Left lobe of liver (tissue), 2 donors: ENCODE results near the gene KCNN3. TPM values are rescaled to one million over a fixed set of nuclear protein-coding genes. Genes with fewer than 3 reads are reported as not detected.
A peak's percentile ranks its signal among the peaks of the same experiment; 100 is the strongest.
"Not testable (repeated sequence)": the region's sequence is repeated elsewhere in the genome, so short reads cannot be mapped to it uniquely, and the experiment has no call there.

Experiments
- ATAC-seq: fragments of 200-7000 bp; cut with Tn5 transposase; one replicate; pipeline ENCODE4 v1.9.1; 2020; ENCODE audit warnings: mild to moderate bottlenecking, moderate library complexity
- DNase-seq: peaks from one replicate; pipeline ENCODE4 v3.0.0-alpha.2; 2020; ENCODE audit warnings: low spot score
- total RNA-seq: library from RNA; stranded (reverse); gene quantifications from one replicate; pipeline ENCODE4 v1.2.1, GENCODE V29; 2021
- donor health status: DM: no; HTN: no; CAD: no; lungs with moderate emphysema.
- donor health status: DM: no; HTN: yes; CAD: no.

The KCNN3 gene
- total RNA-seq, 1 donor from 2014 or later = 0.23 TPM

DNA sequence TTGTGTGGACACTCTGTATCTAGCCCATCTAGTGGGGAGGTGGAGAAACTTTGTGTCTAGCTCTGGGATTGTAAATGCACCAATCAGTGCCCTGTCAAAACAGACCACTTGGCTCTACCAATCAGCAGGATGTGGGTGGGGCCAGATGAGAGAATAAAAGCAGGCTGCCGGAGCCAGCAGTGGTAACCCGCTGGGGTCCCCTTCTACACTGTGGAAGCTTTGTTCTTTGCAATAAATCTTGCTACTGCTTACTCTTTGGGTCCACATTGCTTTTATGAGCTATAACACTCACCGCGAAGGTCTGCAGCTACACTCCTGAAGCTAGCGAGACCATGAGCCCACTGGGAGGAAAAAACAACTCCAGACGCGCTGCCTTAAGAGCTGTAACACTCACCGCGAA lies 198.7 kb downstream of the KCNN3 start:
- ATAC-seq, DNase-seq: not testable (repeated sequence)

DNA sequence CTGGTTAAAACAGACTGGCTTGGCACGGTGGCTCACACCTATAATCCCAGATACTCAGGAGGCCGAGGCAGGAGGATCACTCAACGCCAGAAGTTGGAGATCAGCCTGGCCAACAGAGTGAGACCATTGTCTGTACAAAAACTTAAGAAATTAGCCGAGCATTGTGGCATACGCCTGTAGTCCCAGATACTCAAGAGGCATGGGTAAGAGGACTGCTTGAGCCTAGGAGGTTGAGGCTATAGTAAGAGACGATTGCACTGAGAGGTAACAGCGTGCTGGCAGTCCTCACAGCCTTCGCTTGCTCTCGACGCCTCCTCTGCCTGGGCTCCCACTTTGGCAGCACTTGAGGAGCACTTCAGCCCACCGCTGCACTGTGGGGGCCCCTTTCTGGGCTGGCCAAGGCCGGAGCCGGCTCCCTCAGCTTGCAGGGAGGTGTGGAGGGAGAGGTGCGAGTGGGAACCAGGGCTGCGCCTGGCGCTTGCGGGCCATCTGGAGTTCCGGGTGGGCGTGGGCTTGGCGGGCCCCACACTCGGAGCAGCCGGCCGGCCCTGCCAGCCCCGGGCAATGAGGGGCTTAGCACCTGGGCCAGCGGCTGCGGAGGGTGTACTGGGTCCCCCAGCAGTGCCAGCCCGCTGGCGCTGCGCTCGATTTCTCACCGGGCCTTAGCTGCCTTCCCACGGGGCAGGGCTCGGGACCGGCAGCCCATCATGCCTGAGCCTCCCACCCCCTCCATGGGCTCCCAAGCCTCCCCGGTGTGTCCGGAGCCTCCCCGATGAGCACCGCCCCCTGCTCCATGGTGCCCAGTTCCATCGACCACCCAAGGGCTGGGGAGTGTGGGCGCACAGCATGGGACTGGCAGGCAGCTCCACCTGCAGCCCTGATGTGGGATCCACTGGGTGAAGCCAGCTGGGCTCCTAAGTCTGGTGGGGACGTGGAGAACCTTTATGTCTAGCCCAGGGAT lies 199.5 kb downstream of the KCNN3 start:
- not testable (repeated sequence) for DNase-seq

DNA sequence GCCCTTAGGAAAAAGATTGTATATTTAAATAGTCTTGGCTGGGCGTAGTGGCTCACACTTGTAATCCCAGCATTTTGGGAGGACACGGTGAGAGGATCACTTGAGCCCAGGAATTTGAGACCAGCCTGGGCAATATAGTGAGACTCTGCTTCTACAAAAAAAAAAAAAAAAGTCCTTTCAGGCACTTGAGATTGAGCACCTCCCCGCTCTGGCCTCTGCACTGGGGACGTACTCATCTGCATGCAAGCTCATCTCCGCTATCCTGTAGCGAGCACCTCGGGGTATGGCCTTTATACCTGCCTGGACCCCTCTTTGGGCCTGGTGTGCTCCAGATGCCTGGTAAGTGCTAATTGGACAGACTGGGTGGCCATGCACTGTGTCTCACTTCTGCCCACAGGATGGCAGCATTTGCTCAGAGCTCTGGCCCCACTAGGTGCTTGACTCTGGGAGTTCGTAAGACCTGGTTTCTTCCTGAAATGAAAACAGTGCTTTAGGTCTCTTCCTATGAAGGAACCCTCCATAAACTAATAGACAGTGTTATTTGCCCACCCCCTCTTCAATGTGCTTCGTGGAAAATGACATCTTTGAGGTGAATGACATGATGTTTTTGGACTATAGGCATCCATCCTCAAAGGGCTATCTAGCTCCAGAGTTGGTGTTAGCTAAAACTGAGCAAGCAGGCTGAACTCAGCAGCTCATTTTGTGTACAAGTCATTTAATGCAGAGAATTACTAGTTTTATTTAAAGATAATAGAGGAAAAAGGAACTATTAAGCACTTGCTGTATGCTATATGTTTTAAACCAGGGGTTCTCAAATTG lies 200.4 kb downstream of the KCNN3 start:
- DNase-seq (peak; percentile 79), ATAC-seq (peak; percentile 100)

More for the DNA sequence above, 199.5 kb downstream of the KCNN3 start:
- not testable (repeated sequence) for ATAC-seq

DNA sequence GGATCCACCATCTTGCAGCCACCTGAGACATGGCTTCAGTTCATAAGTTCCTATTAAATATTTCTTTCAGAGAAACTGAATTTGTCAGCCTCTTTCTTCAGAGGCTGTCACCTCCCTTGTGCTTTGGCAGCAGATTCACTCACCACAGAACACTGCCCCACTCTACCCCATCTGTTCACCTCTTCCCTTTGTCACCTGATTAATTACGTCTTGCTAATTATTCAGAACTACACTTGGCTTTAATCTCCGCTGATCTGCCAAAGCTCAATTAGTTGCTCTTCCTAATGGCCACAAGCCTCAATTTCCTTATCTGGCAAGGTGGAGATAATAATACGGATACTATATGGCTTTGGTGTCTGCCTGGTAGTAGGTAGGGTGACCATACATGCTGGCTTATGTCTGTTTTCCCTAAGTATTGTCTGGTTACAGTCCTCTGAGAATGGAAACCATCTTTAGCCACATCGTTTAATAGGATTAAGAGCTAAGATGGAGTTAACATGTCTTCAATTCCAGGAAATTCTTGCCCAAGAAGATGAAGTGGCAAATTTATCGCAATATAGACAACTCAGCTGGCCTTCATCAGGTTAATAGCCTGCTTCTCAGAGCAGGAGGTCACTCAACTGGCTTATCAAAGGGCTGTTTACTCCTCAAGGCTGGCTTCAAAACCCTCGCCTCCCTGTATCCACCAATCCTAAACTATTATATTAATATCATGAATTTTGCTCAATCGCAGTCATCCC lies 203.9 kb downstream of the KCNN3 start:
- no peak for DNase-seq
- no peak for ATAC-seq

DNA sequence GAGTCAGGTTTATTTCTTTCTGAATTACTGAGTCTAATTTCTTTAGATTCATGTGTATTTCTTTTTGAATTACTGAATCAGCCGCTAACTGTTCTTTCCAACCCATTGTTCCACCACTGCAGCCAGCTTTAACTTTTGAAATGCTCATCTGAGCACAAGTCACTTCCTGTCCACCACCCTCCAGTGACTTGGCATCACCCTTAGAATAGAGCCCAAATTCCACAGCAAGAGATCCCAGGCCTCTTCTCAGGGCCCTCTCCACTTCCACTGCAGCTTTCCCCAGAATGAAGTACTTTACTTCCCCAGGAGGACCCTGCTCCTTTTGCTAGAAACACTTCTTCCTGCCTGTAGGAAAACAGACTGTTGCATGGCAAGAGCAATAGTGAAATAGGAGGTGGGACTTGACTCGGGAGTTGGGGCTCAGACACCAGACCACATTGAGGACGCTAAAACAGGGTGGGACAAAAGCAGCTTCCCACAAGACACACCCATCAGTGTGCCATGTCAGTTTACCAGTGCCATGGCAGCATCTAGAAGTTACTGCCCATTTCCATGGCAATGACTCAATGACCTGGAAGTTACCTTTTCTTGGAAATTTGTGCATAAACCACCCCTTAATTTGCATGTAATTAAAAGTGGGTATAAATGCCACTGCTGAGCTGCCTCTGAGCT lies 205.6 kb downstream of the KCNN3 start:
- ATAC-seq = no peak
- no peak for DNase-seq

GRCh38 chr1:154663471-154664060 lies 206.5 kb downstream of the KCNN3 start:
- ATAC-seq (no peak), DNase-seq (no peak)

DNA sequence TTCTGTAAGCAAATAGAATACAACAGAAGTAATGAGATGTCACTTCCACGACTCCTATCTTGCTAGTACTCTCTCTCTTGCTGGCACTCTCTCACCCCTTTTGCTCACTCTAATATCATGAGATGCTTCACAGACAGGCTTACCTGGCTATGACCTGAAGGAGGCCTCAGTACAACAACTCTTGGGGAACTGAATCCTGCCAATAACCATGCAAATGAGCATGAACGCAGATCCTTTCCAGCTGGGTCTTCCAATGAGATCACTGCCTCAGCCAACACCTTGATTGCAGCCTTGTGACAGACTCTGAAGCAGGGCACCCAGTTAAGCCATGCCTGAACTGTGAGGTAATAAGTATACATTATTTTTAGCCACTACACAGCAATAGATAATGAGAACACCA lies 209.0 kb downstream of the KCNN3 start:
- ATAC-seq = no peak
- DNase-seq = no peak

DNA sequence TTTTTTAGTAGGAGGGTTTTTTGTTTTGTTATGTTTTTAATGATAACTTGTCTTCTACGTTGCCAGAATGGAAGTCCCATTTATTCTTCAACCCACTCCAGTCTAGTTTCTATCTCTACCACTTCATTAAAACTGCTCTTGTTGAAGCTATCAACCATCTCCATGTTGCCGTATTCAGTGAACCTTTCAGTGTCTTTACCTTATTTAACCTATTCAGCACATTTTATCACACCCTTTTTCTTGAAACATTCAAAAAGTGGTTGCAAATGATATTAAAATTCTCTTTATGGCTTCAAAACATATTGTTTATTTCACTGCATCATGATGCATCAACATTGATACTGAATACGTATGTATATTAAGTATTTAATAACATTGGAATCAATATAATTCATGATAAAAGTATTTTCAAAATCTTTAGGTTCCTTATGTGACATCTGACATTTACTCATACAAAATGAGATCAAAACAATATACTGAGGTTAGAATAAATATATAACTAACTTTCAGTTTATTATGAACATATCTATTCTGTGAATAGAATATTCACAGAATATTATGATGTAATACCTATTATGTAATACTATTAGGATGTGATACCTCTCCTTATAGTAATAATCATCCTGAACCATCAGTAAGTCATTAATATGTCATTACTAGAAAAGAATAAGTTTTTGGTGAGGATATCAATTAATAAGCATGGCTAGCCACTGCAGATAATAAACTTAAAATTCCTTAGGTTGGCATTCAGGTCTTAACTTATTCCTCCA lies 210.1 kb downstream of the KCNN3 start:
- DNase-seq (no peak), ATAC-seq (no peak)

DNA sequence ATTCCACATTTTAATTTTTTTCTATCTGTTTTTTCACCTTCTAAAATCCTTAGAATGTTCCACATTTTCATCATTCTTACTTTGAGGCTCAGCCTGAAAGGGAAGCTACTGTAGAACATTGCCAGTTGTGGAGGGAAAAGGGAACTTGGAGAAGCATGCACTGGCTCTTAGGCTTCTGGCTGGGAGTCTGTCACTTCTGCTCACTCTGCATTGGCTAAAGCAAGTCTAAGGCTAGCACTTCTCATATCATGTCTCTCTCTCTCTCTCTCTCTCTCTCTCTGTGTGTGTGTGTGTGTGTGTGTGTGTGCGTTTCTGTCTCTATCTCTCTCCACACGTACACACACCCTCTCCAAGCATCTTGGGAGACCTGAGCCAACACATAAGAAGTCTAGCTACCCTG lies 212.5 kb downstream of the KCNN3 start:
- peak; percentile 31 for ATAC-seq

GRCh38 chr1:154652893-154653292 lies 217.2 kb downstream of the KCNN3 start:
- no peak for DNase-seq
- ATAC-seq = no peak

More for the DNA sequence above, 212.5 kb downstream of the KCNN3 start:
- DNase-seq = no peak

Other genes starting within 250 kb of the KCNN3 start
- 40.2 TPM for gene PMVK, start 66.4 kb upstream of the KCNN3 start, total RNA-seq
- 21.3 TPM for gene PBXIP1, start 85.8 kb upstream of the KCNN3 start, total RNA-seq
- gene PYGO2, start 91.5 kb upstream of the KCNN3 start, total RNA-seq = 10.5 TPM
- gene SHC1, start 100.5 kb upstream of the KCNN3 start, total RNA-seq = 43.0 TPM
- 14.2 TPM for gene CKS1B, start 104.4 kb upstream of the KCNN3 start, total RNA-seq
- 21.9 TPM for gene FLAD1, start 113.1 kb upstream of the KCNN3 start, total RNA-seq
- not detected for gene LENEP, start 123.3 kb upstream of the KCNN3 start, total RNA-seq
- 89.5 TPM for gene ZBTB7B, start 132.5 kb upstream of the KCNN3 start, total RNA-seq
- 1.4 TPM for gene DCST2, start 163.5 kb upstream of the KCNN3 start, total RNA-seq
- 0.13 TPM for gene DCST1, start 163.5 kb upstream of the KCNN3 start, total RNA-seq
- gene ADAM15, start 181.0 kb upstream of the KCNN3 start, total RNA-seq = 21.4 TPM
- 3.3 TPM for gene EFNA4, start 193.5 kb upstream of the KCNN3 start, total RNA-seq
- gene EFNA3, start 208.6 kb upstream of the KCNN3 start, total RNA-seq = 0.43 TPM